ENCODE data around the gene SNX30.

The SNX30 gene

DNA sequence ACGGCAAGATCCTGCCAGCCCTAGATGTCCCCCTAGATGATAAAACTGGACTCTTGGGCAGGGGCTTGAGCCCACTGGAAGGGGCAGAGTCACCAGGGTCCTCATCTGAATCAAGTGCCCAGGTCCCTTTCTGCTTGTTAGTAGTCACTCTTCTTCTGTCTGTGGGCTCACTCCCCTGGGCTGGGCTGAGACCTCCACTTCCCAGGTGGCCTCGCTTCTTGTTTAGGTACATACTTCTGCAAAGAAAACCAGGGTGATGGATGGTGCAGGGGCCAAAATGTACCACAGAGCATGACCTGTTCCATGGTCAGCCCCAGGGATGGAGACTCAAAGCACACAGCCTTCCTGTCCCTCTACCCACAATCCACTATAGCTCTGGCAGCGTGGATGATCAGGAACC is 141.0 kb downstream of the SNX30 start:
- no peak for DNase-seq

GRCh38 chr9:112892981-112893380 is 142.4 kb downstream of the SNX30 start:
- DNase-seq = no peak

DNA sequence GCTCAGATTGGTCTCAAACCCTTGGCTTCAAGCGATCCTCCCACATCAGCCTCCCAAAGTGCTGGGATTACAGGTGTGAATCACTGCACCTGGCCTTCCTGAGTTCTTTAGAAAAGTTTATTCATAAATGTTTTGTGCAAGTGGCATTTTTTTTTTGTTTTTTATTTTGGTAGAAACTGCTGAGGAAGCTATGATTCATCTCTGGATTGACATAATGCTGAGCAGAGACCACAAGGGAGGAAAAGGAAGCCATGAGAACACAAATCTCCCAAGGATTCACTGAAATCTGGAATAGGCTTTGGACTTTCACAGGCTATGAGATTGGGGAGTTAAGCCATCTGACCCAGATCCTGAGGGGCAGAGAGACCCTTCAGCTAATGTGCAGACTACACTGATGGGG is 143.5 kb downstream of the SNX30 start:
- DNase-seq = no peak

GRCh38 chr9:112894699-112895098 is 144.1 kb downstream of the SNX30 start:
- no peak for DNase-seq

GRCh38 chr9:112896131-112896530 is 145.6 kb downstream of the SNX30 start:
- DNase-seq = no peak

DNA sequence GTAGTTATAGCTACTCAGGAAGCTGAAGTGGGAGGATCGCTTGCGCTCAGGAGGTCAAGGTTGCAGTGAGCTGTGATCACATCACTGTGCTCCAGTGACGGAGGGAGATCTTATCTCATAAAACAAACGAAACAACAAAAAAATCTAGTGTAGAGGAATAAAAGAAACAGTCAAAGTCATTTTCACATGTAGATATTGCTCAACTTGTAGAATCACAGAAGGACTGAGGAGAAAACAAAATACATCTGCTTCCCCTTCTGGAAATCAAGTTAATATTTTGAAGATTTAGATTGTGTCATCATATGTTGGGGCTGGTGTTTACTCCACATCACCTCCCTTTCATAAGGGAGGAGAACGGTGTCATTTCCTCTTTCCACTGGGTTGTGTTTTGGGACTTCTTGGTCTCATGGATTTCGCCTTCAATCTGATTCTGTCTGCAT is 148.3 kb downstream of the SNX30 start:
- DNase-seq = no peak

DNA sequence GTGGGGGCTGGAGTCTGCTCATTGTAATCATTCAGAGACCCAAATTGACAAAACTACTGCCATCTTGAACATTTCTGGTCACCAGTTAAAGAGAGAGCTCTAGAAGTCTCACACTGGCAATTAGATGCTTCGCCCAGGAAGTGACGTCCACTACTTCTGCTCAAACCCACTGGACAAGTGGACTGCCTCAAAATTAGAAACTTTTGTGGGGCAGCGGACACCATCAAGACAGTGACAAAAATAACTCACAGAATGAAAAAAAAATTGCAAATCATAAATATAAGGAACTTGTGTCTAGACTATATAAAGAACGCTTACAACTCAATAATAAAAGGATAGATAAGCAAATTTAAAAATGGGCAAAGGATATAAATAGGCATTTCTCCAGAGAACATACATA is 149.9 kb downstream of the SNX30 start:
- DNase-seq = no peak

- DNase-seq = no peak
These were observed 150.3 kb downstream of the SNX30 start for GRCh38 chr9:112900901-112901300.

DNA sequence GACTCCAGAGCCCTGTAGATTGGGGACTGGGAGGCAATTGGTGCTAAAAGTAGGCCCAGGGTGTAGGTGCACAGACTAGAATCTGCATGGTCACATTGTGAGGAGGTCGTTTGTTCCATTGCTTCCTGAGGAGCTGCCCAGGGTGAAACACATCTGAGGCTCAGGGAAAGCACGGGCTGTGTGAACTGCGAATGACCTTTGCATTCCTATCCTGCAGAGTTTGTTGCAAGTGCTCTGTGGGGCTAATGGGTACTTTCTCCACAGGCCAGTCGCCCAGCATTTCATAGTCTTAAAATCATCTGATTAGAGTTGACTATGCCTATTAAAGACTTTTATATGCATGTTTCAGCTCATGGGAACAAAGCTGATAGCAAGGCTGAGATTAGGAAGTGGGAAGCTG is 154.5 kb downstream of the SNX30 start:
- DNase-seq = no peak

DNA sequence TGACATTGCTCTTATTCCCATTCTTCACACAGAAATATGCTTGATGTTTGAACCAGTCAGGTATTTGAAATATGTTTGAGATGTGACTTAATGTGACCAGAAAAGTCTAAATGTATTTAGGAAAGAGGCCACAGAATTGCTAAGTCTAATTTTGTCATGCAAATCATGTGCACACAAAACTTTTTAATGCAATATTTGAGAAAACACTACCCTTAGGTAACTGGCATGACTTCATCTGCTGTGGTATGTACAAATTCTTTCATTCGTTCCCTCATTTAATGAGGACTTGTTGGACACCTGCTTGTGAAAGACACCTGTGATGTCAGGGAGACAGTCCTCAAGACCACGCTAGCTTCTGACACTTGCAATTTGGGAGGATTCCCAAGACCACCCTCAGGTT is 161.2 kb downstream of the SNX30 start:
- DNase-seq = no peak

DNA sequence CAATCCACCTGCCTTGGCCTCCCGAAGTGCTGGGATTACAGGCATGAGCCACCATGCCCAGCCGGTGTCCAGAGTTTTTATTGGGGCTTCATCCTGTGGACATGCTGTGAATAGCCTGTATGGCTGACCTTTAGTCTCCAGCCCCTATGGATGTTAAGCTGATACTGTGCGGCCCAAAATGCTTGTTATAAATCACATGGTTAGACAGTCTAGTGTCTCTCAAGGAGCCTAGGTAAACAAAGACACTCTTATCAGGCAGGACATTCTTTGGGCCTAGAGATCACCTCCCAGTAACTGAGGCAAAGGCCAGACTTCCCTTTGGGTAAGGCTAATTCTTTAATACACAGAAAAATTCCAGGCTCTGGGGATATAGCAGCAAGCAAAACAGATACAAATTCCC is 162.1 kb downstream of the SNX30 start:
- no peak for DNase-seq

DNA sequence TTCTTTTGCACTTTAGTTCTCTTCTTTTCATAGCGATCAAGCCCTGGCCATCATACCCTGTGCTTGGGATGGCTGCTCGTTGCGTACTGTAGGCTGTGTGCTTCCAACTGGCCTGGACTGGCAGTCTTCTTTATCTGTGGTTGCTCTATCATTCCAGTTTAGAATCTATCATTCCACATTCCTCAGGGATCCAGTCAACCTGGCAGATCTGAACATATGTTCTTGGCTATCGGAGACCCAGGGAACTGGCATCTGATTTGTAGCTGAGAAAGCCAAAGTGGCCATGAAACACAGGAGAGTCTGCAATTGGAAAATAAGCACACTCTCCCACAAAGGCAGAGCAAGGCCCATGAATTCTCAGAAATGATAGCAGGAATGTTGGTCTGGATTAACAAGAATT is 162.8 kb downstream of the SNX30 start:
- no peak for DNase-seq

GRCh38 chr9:112914524-112914923 is 164.0 kb downstream of the SNX30 start:
- no peak for DNase-seq

DNA sequence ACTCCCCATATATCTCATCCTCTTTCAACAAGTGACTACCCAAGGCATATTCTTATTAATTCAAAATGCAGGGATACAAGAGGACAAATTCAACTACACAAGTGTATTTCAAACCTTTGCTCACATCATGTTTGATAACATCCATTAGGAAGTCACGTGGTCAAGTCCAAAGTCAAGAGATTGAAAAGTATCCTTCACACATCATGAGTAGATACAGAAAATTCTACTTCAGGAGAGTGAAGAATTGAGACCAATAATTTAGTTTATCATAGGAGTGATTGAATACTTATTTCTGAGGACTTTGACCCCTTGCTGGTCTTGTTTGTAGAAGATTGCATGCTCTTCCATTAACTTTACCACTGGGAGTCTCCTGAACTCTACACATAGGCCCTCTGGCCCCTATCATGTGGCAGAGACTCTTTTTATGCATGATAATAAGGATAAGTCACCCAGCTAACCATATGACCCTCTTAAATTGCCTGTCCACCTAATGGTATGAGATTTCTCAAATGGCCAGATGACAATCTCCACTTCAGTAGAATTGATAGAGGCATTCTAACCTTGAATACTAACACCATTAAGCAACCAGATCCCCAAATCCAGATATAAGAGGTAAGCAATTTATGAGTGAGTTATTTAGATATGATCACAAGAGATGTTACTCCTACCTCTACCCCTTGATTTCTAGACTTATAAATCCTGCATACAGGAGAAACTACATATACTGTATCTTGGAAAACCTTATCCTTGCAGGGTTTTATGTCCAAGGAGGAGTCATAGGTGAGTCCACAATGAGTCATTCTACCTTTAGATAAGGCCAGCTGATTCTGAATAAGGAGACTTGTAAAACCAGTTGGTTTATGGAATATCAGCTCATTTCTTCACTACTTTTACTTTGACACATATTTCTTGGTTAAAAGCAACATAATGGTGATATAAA is 166.8 kb downstream of the SNX30 start:
- DNase-seq = no peak

GRCh38 chr9:112917987-112918362 is 167.4 kb downstream of the SNX30 start:
- no peak for DNase-seq

DNA sequence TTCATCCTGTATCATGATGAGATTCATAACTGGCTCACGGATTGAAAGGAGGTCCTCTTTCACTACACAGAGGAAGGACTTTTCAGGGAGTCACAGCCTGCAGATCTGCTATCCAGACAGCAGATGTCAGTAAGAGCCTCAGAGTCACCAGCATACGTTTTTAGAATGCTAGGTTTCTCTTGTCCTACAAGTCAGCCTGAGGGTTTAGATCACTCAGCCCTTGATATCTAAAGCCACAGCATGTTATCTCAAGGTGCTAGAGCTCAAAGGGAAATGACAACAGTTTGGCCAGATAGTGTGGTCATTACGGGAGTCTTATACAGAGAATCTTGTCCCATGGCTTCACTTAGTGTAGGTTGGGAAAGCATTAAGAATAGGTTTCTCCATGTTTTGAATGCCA is 171.0 kb downstream of the SNX30 start:
- DNase-seq = peak; percentile 12
